SJCRH30 (cell line): Measurements from ENCODE around the gene SLC12A8. TPM values are rescaled to one million over a fixed set of nuclear protein-coding genes. Genes with fewer than 3 reads are reported as not detected.

Source experiments
- DNase-seq, 2 experiments: peaks; one replicate each; pipeline ENCODE4 v3.0.0-alpha.2; 2015 to 2020
- H3K27ac ChIP-seq: fragments of 250-450 bp; sonication (Bioruptor Pico); 2 replicates; pipeline ENCODE4 v1.5.1; 2020; ENCODE audit warnings: mild to moderate bottlenecking, moderate library complexity
- H3K27me3 ChIP-seq: fragments of 250-450 bp; sonication (Bioruptor Pico); 2 replicates; pipeline ENCODE4 v1.5.1; 2020; ENCODE audit warnings: mild to moderate bottlenecking, moderate library complexity
- H3K36me3 ChIP-seq: fragments of 250-450 bp; sonication (Bioruptor Pico); 2 replicates; pipeline ENCODE4 v1.5.1; 2020; ENCODE audit warnings: mild to moderate bottlenecking, moderate library complexity
- H3K4me1 ChIP-seq: fragments of 250-450 bp; sonication (Bioruptor Pico); 2 replicates; pipeline ENCODE4 v1.5.1; 2020; ENCODE audit warnings: mild to moderate bottlenecking, moderate library complexity
- H3K4me3 ChIP-seq: fragments of 250-450 bp; sonication (Bioruptor Pico); 2 replicates; pipeline ENCODE4 v1.5.1; 2020; ENCODE audit warnings: mild to moderate bottlenecking, moderate library complexity
- H3K9me3 ChIP-seq: fragments of 250-450 bp; sonication (Bioruptor Pico); replicated peaks from 2 replicates; pipeline ENCODE4 v1.5.1; 2020; ENCODE audit warnings: mild to moderate bottlenecking, moderate library complexity
- total RNA-seq: library from RNA; depleted of rRNA; stranded (reverse); fragments of >200 nt; shearing (Covaris generic); gene quantifications from 2 replicates; pipeline ENCODE4 v1.2.3, GENCODE V29; 2014

Gene SLC12A8
- total RNA-seq, 1 experiment from 2014 or later: 3.7 TPM

DNA sequence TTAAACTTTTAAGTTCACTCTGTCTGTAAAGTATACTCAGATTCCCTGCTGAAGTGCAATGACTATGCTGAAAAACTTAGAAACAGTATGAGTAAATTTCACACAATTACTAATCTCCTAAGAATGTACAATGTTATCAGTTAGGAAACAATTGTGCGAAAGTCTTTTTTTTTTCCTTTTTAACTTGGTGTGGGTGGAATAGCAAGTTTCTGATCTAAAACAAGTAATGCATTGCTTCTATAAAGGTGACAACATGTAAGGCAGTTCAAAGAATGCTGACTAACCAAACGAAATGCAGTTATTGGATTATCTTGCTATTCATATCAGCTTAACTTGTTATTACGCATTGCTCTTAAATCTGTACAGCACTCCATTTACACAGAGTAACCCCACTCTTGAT lies 19.3 kb upstream of the SLC12A8 start:
- Histone ChIP-seq H3K4me1 (no peaks in the 10 kb centered on the region), H3K27me3 (no peaks in the 10 kb centered on the region), H3K36me3 (peaks cover 22% of the 10 kb centered on the region), H3K4me3 (no peak overlapping the region), H3K9me3 (no peaks in the 10 kb centered on the region), H3K27ac (no peak overlapping the region)
- DNase-seq: no peak

DNA sequence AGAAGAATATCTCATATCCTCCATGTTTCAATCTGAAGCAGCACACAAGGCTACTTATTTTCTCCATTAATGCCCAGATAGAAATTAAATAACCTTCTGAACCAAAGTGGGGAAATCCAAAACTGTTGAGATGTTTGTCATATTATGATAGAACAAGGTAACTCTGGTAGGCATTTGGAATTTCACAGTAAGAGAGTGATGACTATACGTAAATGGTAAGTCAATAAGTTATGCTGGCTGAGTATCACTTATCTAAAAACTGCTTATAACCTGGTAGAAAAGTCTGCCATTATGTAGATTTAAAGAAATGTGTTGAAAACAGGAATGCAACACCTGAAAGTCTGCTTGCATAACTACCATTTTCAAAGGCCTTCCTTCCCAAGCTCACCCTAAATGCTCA lies 17.2 kb upstream of the SLC12A8 start:
- H3K4me3 ChIP-seq: no peak overlapping the region
- peaks cover 22% of the 10 kb centered on the region for H3K36me3 ChIP-seq
- H3K9me3 ChIP-seq: no peaks in the 10 kb centered on the region
- no peak overlapping the region for H3K27ac ChIP-seq
- no peaks in the 10 kb centered on the region for H3K27me3 ChIP-seq
- no peak for DNase-seq
- no peaks in the 10 kb centered on the region for H3K4me1 ChIP-seq

DNA sequence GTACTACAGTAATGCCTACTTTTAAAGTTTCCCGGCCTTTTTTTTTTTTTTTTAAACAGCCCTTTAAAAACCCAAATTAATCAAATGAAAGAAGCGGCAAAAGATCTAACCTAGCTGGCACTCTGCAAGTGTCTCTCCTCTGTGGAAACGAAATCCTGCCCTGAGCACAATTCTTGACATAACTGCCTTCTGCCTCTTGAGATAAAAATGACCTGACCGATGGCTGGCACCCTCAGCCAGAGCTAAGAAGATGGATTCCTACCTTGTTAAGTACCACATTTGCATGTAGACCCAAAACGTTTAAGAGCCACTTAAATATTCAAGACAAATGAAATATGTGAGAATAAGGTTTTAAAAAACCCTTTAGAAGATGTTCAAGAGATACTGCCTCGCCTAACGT lies 16.6 kb upstream of the SLC12A8 start:
- Histone ChIP-seq H3K4me3 (no peak overlapping the region), H3K36me3 (peaks cover 19% of the 10 kb centered on the region), H3K27me3 (no peaks in the 10 kb centered on the region), H3K27ac (no peak overlapping the region), H3K4me1 (no peaks in the 10 kb centered on the region), H3K9me3 (no peaks in the 10 kb centered on the region)
- DNase-seq: no peak

DNA sequence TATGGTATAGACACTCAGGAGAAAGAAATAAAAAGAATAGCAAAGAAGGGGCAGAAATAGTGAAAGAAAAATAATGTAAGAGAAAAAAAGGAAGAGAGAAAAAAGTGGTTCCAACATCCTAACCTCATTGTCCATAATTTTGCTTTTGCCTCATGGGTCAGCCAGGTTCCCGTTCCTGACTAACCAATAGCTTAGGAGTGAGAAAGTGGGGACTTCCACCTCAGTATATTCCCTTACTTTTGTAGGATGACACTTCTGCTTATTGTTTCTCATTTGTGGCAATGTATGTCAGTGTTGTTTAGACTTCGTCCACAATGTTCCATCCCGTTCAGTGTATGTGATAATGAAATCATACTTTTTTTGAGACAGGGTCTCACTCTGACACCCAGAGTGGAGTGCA lies 9.3 kb upstream of the SLC12A8 start:
- Histone ChIP-seq H3K27ac (no peak overlapping the region), H3K4me3 (no peak overlapping the region), H3K9me3 (no peaks in the 10 kb centered on the region), H3K4me1 (no peaks in the 10 kb centered on the region), H3K36me3 (no peaks in the 10 kb centered on the region), H3K27me3 (no peaks in the 10 kb centered on the region)
- no peak for DNase-seq

DNA sequence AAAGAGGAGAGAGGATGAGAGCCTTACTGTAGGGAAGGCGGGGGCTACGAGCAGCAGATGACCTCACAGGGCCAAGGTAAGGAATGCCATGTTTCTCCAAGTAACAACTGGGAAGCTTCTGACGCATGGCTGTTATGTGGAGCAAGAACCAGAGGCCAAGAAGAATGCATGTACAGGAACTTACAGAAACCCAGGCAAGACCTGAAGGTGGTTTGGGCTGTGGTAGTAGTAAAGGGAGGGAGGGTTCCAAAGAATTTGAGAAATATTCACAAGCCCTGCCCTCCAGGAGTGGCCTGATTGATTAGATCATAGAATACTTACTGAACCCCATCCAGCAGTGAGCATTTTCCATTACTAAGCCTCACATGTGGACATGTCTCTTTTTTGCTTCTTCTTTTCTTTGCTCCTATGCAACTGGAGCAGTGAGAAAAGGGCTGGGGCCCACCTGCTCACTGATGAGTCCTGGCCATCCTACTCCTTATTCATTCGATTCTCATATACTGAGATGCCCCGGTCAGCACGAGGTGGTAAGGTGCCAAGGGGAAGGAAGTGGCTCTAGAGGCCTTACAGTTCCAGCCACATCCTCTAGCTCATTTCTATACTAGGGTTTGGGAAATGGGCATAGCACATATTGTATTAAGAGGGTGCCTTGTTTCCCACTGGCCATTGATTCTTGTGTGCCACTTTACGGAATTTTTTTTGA lies 8.3 kb upstream of the SLC12A8 start:
- Histone ChIP-seq H3K27me3 (no peaks in the 10 kb centered on the region), H3K36me3 (no peaks in the 10 kb centered on the region), H3K4me3 (no peak overlapping the region), H3K27ac (no peak overlapping the region), H3K4me1 (no peaks in the 10 kb centered on the region), H3K9me3 (no peaks in the 10 kb centered on the region)
- no peak for DNase-seq

DNA sequence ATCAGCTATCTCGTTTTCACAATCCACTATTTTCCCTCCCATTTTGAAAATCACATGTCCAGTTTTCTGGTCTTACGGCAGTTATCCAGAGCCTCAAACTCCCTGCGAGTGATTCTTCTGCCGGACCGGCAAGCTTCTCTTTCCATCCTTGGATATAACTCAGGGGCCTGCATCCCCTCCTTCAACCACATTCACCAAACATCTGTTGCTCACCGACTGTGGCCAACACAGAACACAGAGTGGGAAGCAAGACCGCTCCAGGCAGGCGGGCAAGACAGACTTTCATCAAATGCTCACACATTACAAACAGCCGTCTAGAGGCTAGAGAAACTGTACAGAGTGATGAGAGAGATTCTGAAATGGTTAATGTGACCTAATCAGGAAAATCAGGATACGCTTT lies 7.6 kb upstream of the SLC12A8 start:
- Histone ChIP-seq H3K4me3 (no peak overlapping the region), H3K27ac (no peak overlapping the region), H3K4me1 (no peaks in the 10 kb centered on the region), H3K36me3 (no peaks in the 10 kb centered on the region), H3K27me3 (no peaks in the 10 kb centered on the region), H3K9me3 (no peaks in the 10 kb centered on the region)
- no peak for DNase-seq

DNA sequence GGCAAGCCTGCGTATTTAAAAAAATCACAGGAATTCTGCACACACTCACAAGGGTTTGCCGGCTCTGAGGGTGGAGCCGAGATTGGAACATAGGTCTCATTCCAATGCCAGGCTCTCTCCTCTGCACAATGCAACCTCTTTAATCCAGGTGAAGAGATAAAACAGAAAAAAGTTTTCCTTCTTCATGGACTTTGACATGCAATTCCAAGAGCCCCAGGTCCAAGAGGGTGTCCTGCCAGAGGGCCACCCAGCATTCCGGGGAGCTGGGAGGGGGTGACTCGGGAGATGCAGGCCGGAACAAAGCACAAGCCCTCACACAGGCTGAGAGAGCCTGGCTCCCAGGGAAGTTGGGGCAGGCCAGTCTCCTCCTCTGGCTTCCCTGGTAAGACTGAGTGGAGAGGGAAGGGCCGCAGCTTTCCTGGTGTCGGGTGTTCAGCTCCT lies 6.7 kb upstream of the SLC12A8 start:
- Histone ChIP-seq H3K9me3 (no peaks in the 10 kb centered on the region), H3K27ac (no peak overlapping the region), H3K27me3 (no peaks in the 10 kb centered on the region), H3K36me3 (no peaks in the 10 kb centered on the region), H3K4me3 (no peak overlapping the region), H3K4me1 (no peaks in the 10 kb centered on the region)
- no peak for DNase-seq

DNA sequence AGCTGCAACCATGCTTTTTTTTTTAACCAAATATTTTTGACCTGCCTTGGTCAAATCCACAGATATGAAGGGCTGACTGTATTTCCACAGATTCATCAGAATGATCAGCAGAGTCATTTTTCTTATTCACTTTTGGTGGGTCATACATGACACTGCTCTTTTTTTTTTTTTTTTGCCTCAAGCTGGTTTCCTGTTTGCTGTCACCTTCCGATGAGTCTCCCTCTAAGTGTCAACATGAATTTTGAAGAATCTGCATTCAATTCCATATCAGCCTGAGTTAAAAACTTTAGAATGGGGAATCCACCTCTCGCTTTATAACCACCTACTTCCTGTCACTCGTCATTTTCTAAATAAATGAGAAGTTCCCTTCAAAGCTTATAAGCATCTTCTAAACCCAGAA lies 2.2 kb upstream of the SLC12A8 start:
- no peaks in the 10 kb centered on the region for H3K36me3 ChIP-seq
- H3K9me3 ChIP-seq: no peaks in the 10 kb centered on the region
- no peak for DNase-seq
- H3K27me3 ChIP-seq: no peaks in the 10 kb centered on the region
- H3K4me3 ChIP-seq: no peak overlapping the region
- H3K27ac ChIP-seq: no peak overlapping the region
- H3K4me1 ChIP-seq: no peaks in the 10 kb centered on the region

DNA sequence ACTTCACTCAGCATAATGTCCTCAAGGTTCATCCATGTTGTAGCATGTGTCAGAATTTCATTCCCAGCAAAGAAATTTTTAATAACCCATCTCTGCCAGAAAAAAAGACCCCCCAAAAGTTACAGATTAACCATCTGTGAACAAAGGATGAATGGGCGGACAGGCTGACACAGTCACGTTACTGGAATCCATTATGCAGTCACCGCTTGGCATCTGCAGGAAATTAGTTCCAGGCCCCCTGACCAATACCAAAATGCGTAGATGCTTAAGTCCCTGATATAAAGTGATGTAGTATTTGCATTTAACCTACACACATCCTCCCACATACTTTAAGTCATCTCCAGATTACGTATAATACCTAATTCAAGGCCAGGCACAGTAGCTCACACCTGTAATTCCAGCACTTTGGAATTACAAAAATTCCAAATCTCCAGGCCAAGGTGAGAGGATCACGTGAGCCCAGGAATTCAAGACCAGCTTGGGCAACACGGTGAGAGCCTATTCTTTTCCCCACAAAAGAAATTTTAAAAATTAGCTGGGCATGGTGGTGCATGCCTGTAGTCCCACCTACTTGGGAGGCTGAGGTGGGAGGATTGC lies 1.5 kb upstream of the SLC12A8 start:
- no peaks in the 10 kb centered on the region for H3K27me3 ChIP-seq
- H3K36me3 ChIP-seq: no peaks in the 10 kb centered on the region
- DNase-seq: no peak
- no peaks in the 10 kb centered on the region for H3K9me3 ChIP-seq
- no peaks in the 10 kb centered on the region for H3K4me1 ChIP-seq
- H3K27ac ChIP-seq: no peak overlapping the region
- no peak overlapping the region for H3K4me3 ChIP-seq

DNA sequence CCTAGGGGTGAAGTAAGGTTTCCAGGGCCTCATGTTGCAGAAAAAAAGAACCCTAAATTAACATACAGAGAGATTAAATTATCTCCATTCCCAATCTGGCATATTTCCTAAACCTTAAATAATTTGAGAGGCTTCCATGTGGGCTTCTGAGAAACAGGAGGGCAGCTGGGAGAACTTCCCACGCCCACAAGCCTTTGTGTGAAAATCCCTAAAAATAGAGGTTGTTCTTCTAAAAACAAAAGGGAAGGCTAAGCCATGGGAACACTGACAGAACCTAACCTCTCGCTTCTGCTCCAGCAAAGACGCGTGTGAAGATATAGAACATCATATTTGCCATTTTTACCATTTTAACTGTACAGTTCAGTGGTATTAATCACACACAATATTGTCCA lies 812 bp upstream of the SLC12A8 start:
- H3K27me3 ChIP-seq: no peaks in the 10 kb centered on the region
- DNase-seq: no peak
- no peak overlapping the region for H3K27ac ChIP-seq
- no peaks in the 10 kb centered on the region for H3K9me3 ChIP-seq
- H3K4me3 ChIP-seq: no peak overlapping the region
- no peaks in the 10 kb centered on the region for H3K36me3 ChIP-seq
- H3K4me1 ChIP-seq: peaks cover 3% of the 10 kb centered on the region; the same call in 1 of the 2 replicates

DNA sequence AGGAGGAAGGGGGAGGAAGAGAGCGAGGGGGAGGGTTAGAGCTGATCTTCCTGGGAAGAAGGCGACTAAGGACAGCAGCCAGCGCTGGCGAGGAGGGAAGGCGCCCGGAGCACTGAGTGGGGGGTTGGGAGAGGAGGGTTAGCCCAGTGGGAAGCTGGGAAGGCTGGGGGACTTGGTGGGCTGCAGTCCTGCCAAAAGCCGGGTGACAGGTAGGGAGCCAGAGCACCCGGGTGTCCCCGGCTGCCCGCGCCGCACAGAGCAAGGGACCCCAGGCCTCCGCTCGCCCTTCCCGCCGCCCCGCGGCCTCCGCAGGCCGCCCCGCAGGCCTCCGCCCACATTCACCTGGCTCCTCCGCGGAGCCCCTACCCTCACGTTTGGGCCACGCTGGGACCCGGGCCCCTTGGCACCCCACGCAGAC lies 448 bp downstream of the SLC12A8 start:
- Histone ChIP-seq H3K27ac (no peak overlapping the region), H3K27me3 (no peaks in the 10 kb centered on the region), H3K4me3 (no peak overlapping the region), H3K9me3 (no peaks in the 10 kb centered on the region), H3K36me3 (no peaks in the 10 kb centered on the region), H3K4me1 (peaks cover 3% of the 10 kb centered on the region; the same call in 1 of the 2 replicates)
- DNase-seq: no peak

DNA sequence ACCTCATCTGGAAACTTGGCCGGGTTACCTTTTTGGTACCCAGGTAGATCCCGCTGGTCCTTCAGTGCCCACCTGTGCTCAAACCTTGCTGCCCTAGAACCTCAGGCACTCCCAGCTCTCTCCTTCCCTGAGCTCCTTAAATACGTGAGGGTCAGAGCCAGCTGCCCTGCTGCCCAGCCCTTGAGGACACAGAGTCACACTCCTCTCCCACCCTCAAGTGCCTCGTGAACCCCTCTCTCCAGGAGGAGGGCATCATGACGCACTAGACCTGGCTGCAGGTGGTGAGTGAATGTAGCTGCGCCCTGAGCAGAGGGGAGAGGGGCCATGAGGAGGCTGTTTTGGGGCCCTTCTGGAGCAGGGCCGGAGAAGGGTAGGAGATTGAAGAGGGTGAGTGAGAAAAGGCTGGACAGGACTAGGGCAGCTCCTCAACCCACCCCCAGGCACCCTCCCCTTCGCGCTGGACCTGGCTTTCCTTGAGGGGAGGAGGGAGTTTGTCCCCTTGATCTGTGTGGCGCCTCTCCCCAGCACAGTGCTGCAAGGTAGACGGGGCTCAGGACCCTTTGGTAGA lies 941 bp downstream of the SLC12A8 start:
- Histone ChIP-seq H3K4me3 (no peak overlapping the region), H3K9me3 (no peaks in the 10 kb centered on the region), H3K4me1 (peaks cover 3% of the 10 kb centered on the region; the same call in 1 of the 2 replicates), H3K27ac (no peak overlapping the region), H3K36me3 (no peaks in the 10 kb centered on the region), H3K27me3 (no peaks in the 10 kb centered on the region)
- no peak for DNase-seq

DNA sequence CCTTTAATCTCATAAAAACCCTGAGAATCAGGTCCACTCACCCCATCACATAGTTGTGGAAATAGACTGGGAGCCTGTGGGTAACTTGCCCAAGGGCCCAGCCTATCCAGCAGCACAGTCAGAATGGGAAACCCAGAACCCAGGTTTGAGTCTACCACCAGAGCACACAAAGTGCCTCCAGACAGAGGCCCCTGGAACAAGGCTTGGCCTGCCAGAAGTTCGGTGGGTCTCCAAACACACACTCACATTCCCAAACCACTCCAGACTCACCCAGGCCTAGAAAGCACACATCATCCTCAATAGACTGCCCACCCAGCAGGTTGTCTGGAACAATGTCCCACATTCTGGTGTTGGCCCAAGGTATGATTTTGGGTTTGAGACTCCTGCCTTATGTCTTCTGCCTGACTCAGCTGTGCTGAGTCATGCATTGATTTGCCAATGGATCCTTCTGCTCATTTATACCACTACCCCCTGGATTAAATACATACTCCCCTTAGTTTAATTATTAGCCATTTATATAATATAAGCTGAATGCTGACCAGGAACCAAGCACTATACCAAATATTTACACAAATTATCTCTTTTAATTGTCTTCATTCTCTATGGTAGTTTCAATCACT lies 4.5 kb downstream of the SLC12A8 start:
- no peak for DNase-seq
- H3K27me3 ChIP-seq: no peaks in the 10 kb centered on the region
- no peaks in the 10 kb centered on the region; the same call in 1 of the 2 replicates for H3K9me3 ChIP-seq
- H3K4me3 ChIP-seq: no peak overlapping the region
- no peak overlapping the region for H3K27ac ChIP-seq
- peaks cover 11% of the 10 kb centered on the region for H3K4me1 ChIP-seq
- no peaks in the 10 kb centered on the region for H3K36me3 ChIP-seq

DNA sequence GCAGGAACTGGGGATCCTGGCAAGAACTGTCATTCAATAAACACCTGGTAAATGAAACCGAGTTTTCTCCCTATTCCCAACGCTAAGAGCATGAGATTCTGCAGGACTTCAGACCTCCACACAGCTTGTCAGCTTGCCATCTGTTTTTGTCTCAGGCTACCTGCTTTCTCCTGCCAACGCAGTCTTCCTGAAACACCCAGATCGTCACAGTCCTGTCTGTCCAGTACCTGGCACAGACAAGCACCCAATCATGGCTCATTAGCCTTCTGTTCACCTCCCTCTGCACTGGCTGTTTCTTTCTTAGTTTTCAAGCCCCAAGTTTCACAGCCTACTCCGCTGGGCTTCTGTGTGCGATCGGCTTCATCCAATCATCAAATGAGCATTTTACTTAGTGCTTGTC lies 5.0 kb downstream of the SLC12A8 start:
- no peak overlapping the region for H3K27ac ChIP-seq
- no peaks in the 10 kb centered on the region for H3K36me3 ChIP-seq
- peaks cover 11% of the 10 kb centered on the region for H3K4me1 ChIP-seq
- H3K9me3 ChIP-seq: no peaks in the 10 kb centered on the region; the same call in 1 of the 2 replicates
- DNase-seq: no peak
- no peak overlapping the region for H3K4me3 ChIP-seq
- no peaks in the 10 kb centered on the region for H3K27me3 ChIP-seq

DNA sequence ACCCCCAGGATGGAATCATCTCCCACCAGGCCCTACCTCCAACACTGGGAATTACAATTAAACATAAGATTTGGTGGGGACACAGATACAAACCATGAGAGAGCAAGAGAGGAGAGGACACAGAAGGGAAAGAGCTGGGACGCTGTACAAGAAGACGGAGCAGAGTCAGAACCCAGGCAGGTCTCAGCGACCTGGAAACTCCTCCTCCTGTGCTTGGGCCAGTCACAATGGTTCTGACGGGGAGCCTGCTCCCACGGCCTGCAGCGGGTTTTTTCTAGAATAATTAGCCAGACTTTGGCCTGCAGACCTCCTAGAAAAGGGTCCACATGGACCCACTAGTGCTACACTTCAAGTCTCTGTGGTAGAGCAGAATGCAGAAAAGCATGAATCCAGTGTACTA lies 5.6 kb downstream of the SLC12A8 start:
- Histone ChIP-seq H3K4me1 (peaks cover 11% of the 10 kb centered on the region), H3K36me3 (no peaks in the 10 kb centered on the region), H3K4me3 (no peak overlapping the region), H3K9me3 (no peaks in the 10 kb centered on the region; the same call in 1 of the 2 replicates), H3K27me3 (no peaks in the 10 kb centered on the region), H3K27ac (no peak overlapping the region)
- DNase-seq: no peak
